M059J (cell line): Measurements from ENCODE around the gene TMEM174. TPM values are rescaled to one million over a fixed set of nuclear protein-coding genes. Genes with fewer than 3 reads are reported as not detected.
"Not testable (repeated sequence)": the region's sequence is repeated elsewhere in the genome, so short reads cannot be mapped to it uniquely, and the experiment has no call there.

Experiments
- DNase-seq: peaks from one replicate; pipeline ENCODE4 v3.0.0-alpha.2; 2012; ENCODE audit warnings: low read depth
- total RNA-seq: library from RNA; depleted of rRNA; stranded (reverse); fragments of >200 nt; shearing (Covaris generic); gene quantifications from 2 replicates; pipeline ENCODE4 v1.2.3, GENCODE V29; 2014

Gene TMEM174
- total RNA-seq, 1 experiment from 2014 or later, result not detected

GRCh38 chr5:73196201-73196600, 23.2 kb downstream of the TMEM174 start:
- DNase-seq, result no peak

DNA sequence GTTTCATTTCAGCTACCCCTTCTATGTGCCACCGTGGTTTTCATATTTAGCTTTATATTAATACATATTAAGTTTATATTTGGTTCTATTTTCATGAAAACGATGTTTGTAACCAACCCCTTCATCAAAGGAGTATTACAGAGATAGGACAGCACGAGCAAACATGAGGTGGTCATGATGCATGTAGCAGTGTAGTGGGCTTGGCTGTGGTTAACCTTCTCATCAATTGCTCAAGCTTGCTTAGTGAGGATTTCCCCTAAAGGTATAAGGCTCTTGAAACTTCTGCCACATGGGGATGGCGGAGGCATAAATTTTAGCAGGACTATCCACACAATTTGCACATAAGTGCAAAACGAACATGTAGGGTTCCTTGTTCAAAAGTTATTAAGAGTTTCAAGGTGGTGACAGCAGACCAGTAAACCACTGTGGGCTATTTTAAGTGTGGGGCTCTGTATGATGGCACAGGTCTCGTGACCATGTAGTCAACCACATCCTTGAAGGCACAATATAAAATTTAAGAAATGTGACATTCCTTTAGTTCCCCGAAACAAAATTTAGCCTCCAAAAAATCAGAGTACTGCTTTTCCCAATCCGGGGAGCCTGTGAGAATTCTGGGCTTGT, 24.8 kb downstream of the TMEM174 start:
- DNase-seq, result no peak

DNA sequence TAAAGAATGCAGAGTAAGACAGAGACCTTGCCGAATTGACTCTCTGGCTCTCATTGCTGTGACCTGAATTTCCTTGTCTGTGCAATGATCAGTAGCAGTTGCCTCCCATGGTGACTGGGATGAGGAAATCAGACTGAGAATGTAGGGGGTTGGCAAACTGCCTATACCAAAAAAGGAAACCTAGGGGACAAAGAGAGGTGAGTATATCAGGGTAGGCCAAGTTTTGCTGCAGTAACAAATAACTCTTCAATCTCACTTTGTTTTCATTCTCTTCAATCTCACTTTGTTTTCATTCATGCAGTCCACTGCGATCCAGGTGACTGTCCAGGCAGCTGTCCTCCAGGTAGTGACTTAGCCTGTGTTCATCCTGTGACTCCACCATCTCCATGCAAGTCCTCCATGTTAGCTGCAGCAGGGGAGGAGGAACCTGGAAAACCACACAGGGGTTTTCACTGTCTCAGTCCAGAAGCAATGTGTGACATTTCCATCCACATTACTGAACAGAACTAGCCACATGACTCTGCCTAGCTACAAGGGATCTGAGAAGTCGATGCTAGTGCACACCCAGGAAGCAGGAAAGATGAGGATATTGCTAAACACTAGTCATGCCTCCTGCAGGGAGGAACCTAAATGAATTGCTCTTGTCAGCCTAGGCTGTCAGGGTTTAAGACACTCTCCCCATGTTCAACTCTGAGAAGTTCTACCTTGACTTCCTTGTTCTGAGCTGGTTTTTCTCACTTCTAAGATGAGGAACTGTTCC, 26.0 kb downstream of the TMEM174 start:
- no peak for DNase-seq

DNA sequence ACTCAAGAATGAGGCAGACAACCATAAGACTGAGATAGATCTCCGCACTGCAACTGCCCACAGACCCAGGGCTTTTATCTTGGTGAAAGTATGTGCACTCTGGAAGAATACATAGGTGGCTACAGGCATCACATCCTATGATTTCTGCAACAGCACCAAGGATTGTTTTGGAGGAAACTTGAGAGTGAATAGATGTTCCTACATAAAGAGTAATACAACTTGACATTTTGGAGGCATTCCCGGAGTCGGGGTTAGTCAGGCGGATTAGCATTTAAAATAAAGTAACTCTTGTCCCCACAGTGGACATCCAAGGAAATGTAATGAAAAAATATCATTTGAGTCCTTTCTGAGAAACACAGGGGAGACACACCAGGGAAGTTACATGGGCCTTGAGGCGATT, 26.7 kb downstream of the TMEM174 start:
- DNase-seq, result no peak

GRCh38 chr5:73201547-73202513, 28.8 kb downstream of the TMEM174 start:
- peak; percentile 55 for DNase-seq

- DNase-seq, result no peak
Observed at GRCh38 chr5:73204332-73204731, 31.3 kb downstream of the TMEM174 start.

DNA sequence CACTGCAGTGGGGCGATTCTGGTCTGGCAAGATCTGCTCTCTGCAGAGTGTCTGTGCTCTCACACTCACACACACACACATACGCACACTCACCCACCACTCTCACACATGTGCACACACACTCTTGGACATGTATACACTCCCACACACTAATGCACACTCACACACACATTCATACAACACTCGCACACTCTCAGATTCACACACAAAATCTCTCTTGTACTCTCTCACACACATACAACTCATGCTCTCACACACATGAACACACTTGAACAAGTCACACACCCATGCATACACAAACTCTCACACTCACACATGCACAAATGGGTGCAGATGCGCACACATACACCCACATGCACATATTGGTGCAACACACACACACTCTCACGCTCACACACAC, 31.7 kb downstream of the TMEM174 start:
- DNase-seq, result no peak

DNA sequence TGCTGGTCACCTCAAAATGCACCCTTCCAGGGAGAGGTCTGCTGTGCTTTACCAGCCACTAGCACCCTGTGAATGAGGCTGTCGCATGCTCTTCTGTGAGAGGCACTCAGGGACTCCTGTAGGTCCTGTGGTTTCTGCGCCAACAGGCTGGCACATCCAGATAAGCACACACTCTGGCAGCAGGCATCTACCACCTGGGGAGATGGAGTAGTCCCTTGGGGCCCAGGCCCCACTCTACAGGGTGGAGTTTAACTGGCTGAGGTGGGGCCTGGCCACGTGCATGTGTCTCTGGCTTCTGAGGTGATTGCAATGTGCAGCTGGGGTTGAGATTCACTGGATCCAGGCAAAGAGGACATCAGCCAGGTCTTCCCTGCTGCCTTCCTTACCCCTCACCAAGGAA, 32.3 kb downstream of the TMEM174 start:
- DNase-seq, result no peak

DNA sequence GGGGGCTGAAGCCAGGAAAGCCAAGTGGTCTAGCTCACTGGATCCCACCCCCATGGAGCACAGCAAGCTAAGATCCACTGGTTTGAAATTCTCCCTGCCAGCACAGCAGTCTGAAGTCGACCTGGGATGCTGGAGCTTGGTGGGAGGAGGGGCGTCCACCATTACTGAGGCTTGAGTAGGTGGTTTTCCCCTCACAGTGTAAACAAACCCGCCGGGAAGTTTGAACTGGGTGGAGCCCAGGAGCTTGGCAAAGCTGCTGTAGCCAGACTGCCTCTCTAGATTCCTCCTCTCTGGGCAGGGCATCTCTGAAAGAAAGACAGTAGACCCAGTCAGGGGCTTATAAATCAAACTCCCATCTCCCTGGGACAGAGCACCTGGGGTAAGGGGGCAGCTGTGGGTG, 34.2 kb downstream of the TMEM174 start:
- DNase-seq, result not testable (repeated sequence)

DNA sequence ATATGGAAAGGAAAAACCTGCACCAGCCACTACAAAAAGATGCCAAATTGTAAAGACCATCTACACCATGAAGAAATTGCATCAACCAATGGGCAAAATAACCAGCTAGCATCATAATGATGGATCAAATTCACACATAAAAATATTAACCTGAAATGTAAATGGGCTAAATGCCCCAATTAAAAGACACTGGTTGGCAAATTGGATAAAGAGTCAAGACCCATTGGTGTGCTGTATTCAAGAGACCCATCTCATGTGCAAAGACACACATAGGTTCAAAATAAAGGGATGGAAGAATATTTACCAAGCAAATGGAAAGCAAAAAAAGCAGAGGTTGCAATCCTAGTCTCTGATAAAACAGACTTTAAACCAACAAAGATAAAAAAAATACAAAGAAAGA, 36.1 kb downstream of the TMEM174 start:
- DNase-seq, result not testable (repeated sequence)

- DNase-seq, result not testable (repeated sequence)
Observed at GRCh38 chr5:73212693-73213092, 39.7 kb downstream of the TMEM174 start.

DNA sequence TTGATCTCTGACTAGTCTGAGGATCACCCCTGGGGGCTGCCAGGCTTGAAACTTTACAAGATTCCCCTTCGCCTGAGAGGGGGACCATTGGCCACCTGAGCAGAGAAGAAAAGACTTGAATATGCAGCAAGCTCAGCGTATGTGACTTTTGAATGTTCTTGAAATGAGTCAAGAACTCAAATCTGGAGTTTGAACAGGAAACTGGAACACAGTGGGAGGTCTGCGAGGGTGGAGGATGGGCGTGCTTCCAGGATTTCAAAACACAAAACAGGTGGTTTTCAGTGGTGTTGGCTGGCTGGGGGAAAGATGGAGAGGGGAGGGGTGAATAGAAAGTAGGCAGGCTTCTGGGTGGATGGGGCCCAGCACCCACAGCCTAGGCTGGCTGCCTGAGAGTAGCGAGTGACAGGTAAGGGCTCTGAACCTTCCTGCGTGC, 40.6 kb downstream of the TMEM174 start:
- peak; percentile 80 for DNase-seq

DNA sequence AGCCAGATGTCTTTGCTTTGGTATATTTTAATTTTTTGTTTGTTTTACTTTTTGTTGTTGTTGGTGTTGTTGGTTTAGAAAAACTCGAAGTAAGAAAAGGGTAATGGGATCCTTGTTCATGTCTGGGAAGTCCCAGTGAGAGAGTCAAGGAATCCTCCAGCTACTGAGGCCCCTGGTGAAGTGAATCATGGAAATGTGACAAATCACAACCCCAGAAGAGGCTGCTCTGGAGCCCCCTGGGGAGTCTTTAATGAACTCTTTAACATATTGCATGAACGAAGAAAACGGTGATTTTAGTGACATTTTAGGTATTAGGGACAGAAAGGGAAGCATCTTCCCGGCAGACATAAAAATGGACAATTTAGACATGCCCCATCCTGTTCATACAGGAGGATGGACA, 41.3 kb downstream of the TMEM174 start:
- DNase-seq, result no peak

DNA sequence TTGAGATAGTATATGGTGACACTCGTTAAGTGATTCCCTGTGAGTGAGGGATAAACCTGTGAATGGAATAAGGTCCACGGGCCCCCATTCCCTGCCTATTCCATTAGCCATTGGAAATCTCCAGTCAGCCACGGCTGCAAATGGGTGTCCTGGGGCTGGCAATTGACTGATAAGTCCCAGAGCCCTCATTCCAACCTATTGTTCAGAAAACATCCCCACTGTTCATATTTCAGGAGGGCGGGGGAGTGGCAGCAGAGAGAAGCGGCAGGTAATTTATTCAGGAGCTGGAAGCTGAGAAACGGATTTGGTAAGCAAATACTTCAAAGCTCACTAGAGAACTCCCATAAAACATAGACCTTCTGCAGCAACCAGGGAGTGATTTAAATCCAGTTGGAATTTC, 42.0 kb downstream of the TMEM174 start:
- no peak for DNase-seq

GRCh38 chr5:73215531-73215890, 42.5 kb downstream of the TMEM174 start:
- DNase-seq, result no peak

- DNase-seq, result peak; percentile 83
Observed at GRCh38 chr5:73215891-73216610, 43.1 kb downstream of the TMEM174 start.

DNA sequence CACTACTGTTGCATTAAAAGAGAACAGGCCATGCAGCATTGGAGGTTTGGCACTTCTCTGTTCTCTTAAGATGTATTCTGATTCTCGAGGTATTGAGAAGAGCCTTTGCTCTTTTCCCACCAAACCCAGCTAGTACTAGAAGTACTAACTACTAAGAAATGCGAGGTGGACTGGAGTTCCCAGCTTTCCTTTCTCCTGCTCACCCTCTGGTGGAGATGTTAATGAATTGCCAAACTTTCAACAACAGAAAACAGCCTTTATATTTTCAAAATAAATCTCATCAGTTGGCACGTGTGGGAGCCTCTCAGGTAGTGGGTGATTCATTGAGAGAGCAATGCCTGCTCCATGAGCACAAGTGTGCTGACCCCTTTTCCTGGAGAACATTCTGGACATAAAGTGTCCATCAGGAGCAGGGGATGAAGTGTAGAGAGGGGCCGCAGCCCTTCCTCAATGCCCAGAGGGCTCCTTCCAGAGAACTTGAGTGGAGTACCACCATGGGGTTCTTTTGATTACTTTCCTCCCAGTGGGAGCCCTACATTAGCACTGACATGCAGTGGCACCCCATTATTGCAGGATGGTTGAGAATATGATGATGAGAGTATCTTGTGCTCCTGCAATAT, 45.7 kb downstream of the TMEM174 start:
- peak; percentile 63 for DNase-seq

GRCh38 chr5:73219336-73219735, 46.3 kb downstream of the TMEM174 start:
- DNase-seq, result not testable (repeated sequence)

- no peak for DNase-seq
Observed at GRCh38 chr5:73221161-73221560, 48.2 kb downstream of the TMEM174 start.

DNA sequence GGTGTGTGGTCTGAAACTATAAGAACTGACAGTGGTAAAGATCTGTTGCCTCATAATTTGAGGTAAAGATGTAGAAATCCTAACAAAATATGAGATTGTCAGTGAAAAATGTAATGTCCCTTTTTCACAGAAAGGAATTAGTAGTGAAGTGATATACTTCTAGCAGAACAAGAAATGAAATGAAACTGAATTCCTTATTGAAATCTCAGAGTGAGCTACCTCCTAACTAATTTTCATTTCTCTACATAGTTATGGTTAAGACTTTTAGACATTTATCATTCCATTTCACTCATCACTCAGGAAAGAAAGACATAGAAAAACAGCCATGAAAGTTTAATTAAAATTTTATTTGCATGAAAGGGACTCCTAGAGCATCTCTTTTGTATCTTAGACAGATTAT, 48.7 kb downstream of the TMEM174 start:
- DNase-seq, result no peak

DNA sequence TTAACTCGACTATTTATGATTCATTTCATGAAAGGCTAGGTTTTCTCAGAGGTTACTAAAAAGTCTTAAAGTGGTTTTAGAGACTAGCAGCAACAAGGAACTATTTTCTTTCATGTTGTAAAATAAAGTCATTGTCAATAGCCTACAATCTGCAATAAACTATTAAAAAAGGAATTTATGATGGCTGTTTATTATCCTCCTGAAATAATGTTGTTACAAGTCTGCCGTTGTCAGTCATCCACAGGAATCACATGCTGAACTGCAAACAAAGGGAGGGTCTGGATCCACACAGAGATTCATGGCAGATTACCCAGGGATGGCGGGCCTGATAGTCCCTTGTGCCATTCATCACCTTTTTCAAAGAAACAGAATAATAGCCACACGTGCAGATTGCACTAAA, 49.2 kb downstream of the TMEM174 start:
- DNase-seq, result no peak
